A549 (cell line): ENCODE results near the gene LAMA3.

ENCODE experiments used
- CTCF ChIP-seq: fragments of >200 bp; sonication (Bioruptor Twin); formaldehyde crosslinking; IDR thresholded peaks from 3 replicates; pipeline ENCODE4 v1.5.1; 2016
- EP300 ChIP-seq, 2 experiments: fragments of >200 bp; sonication (Bioruptor Twin); formaldehyde crosslinking; IDR thresholded peaks; 2 replicates in 1 of 2; 3 replicates in 1 of 2; pipeline ENCODE4 v1.6.1; 2016 to 2017
- ESRRA ChIP-seq: fragments of 150-350 bp; IDR thresholded peaks from 2 replicates; pipeline ENCODE4 v1.6.1; 2014; ENCODE audit warnings: mild to moderate bottlenecking, low read length, borderline replicate concordance
- GATA3 ChIP-seq: IDR thresholded peaks from 2 replicates; pipeline ENCODE4 v1.6.1; 2012; ENCODE audit warnings: borderline replicate concordance
- PBX3 ChIP-seq: IDR thresholded peaks from 2 replicates; pipeline ENCODE4 v1.6.1; 2012
- RFX5 ChIP-seq: fragments of 450-650 bp; IDR thresholded peaks from 2 replicates; pipeline ENCODE4 v1.7.1; 2014; ENCODE audit warnings: antibody characterized with exemption, mild to moderate bottlenecking, moderate library complexity
- USF2 ChIP-seq: fragments of 450-650 bp; IDR thresholded peaks from 2 replicates; pipeline ENCODE4 v1.6.1; 2014; ENCODE audit warnings: antibody characterized with exemption

GRCh38 chr18:23910032-23910431 lies 220.8 kb downstream of the LAMA3 start:
- TF ChIP-seq CTCF (no peak), ESRRA (no peak), USF2 (no peak), EP300 (IDR thresholded peaks at IDR 0.05) (no peak), PBX3 (no peak), GATA3 (no peak), RFX5 (no peak)
